NCI-H2227 (cell line): ENCODE measurements around the gene MFSD2A.
"Not testable (repeated sequence)": the region's sequence is repeated elsewhere in the genome, so short reads cannot be mapped to it uniquely, and the experiment has no call there.

Experiments
- DNase-seq: peaks from one replicate; lab custom pipeline; 2025; ENCODE audit not compliant: unreplicated experiment; lab: John Stamatoyannopoulos, UW

Gene MFSD2A

DNA sequence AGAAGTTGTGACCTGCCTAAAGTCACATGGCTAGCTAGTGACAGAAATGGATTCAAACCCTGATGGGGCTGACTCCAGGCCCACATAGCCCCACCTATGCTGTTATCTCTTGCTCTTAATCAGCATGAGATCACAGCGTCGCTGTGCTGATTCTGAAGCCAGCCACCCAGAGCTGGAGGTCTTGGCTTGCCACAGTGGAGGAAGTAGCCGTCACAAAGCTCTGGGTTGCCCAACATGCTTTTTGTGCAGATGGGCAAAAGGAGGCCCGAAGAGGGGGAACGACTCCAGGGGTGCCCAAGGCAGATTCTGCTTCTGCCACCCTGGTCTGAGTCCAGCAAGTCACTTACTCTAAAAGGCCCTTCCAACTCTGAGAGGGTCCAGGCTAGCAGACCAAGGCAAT is 14.7 kb upstream of the MFSD2A start:
- DNase-seq: no peak

DNA sequence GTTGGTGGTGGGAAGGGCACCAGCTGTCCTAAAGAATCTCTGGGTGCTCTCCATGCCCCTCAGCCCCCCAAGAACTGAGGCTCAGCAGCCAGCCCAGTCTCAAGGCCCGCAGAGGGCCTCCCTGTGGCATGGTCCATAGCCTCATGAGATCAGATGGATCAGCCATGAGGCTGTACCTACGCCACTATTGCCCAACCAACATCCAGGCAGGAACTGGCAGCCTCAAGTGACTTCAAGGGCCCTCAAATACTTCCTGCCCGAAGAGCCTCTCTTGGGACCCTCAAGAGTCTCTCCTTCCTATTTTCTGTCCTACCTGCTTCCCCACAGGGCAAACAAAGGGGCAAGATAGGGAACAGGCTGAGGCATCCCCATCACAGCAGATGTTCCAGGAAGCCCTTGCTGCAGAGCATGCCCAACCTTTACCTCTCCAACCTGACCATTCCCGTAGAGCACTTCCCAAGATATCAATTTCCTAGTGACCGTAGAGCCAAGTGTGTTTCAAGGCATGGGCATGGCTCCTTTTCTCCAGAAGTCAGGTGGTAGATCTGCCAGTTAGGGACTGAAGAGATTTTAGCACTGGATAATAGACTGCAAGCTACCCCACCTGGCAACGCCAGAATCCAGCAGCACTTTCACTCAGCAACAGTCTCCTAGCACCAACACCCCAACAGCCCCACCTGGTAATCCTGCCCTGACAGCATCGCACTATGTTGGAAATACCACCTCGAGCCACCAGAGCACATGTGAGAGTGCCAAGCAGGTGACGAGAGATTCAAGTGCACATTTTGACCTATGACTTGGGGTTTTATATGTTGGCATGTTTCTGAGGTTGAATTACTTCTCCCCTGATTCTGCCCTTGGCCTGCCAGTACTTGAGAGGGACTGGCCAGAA is 13.7 kb upstream of the MFSD2A start:
- DNase-seq: no peak

DNA sequence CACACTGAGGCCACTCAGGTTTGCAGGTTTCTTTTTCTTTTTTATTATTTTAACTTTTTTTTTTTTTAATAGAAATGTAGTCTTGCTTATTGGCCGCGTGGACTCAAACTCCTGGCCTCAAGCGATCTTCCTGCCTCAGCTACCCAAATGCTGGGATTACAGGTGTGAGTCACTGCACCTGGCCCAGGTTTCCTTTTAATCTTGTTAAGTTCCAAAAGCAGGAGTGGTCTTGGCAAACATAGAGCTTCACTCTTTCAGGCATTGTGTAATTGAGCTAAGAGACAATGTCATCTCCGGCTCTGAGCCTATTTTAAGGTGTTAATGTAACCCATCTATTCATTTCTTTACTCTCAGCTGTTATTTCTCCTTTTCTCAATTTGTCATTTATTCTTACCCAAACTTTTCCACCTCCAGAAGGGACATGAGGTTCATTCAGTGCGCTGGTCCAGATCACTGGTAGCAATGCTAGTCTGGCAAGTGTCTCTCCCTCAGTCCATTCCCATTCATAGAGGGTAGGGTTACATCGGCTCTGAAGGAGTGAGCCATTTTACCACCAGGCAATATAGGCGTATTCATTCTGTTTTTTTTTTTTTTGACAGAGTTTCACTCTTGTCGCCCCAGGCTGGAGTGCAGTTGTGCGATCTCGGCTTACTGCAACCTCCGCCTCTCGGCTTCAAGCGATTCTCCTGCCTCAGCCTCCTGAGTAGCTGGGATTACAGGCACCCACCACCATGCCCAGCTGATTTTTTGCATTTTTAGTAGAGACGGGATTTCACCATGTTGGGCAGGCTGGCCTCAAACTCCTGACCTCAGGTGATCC is 11.3 kb upstream of the MFSD2A start:
- no peak for DNase-seq

DNA sequence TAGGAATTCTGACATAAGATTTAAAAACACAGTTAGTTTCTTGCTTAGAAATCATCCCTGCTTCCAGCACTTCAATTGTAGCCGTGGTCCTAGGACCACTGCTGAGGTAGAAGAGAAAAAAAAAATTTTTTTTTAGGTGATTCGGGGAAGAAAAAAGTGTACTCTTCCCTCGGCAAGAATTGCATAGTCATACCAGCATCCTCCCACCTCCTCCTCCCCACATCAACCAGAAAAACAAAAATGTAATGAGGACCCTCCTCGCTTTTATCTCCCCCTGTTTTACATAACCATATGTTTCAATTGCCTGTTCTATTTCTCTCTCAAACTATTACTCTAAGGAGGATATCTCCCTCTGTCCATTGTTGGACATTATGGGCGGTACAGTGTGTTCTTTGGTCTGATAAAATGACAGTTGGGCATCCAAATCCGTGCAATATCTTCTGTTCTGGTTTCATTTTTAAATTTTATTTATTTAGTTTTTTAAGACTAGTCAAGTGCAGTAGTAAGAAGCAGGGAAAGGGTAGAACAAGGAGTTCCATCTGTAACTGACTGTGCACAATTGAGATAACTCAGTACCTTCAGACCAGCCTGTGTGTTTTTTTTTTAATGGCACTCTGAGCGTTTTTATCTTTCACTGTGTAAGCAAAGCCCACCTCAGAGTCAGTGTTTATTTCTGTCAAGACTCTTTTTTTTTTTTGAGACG is 10.4 kb upstream of the MFSD2A start:
- DNase-seq: no peak

DNA sequence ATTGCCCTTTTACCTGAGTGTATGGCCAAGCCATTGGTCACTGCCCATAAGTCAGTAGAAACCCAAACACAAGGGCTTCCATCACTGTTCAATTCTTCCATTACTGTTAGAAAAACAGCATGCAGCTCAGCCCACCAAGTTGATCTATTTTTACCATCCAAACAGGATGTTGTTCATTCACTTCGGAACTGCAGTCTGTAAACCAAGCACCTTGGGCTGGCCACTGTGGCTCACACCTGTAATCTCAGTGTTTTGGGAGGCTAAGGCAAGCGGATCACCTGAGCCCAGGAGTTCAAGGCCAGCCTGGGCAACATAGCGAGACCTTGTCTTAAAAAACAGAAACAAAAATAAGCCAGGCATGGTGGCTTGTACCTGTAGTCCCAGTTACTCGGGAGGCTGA is 8.7 kb upstream of the MFSD2A start:
- DNase-seq: no peak

DNA sequence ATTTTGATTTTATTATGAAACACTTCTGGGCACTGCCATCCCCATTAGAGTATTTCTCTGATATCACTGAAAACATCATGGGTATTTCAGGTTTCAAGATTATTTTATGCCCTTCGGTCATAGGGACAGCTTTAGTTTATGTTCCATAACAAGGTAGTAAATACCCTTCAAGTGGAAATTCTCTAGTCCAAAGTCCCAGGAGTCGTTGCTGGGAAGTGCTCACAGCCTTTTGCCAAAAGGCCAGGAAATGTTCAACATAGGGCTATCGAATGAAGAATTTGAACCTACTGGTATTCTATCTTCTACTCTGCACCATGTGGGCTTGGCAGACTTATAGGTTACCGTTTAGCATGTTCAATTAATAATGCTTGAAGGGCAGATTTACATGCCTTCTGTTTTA is 7.7 kb upstream of the MFSD2A start:
- DNase-seq: no peak

DNA sequence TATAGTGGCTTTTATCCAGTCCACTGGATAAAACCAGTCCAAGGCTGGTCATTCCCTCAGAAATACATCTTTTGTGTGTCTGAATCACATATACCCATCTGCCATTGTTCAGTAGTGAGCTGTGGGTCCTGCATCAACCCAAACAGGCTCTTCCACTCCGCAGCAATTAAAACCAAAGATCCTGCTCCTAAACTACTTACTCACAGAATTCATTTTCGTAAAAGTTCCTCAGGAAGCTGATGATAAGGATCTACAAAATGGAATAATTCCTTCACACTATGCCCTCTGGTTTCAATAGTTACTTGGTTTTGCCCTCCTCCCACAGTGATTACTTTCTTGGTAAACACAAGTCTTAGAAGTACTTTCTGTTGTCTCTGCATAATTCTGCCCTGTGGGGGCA is 5.1 kb upstream of the MFSD2A start:
- DNase-seq: no peak

DNA sequence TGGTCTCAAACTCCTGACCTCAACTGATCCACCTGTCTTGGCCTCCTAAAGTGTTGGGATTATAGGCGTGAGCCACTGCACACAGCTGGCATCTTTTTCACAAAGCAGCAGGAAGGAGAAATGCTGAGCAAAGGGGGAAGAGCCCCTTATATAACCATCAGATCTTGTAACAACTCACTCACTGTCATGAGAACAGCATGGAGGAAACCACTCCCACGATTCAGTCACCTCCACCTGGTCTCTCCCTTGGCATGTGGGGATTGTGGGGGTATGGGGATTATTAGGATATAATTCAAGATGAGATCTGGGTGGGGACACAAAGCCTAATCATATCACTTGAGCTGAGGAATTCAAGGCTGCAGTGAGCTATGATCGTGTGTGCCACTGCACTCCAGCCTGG is 3.0 kb upstream of the MFSD2A start:
- DNase-seq: no peak

DNA sequence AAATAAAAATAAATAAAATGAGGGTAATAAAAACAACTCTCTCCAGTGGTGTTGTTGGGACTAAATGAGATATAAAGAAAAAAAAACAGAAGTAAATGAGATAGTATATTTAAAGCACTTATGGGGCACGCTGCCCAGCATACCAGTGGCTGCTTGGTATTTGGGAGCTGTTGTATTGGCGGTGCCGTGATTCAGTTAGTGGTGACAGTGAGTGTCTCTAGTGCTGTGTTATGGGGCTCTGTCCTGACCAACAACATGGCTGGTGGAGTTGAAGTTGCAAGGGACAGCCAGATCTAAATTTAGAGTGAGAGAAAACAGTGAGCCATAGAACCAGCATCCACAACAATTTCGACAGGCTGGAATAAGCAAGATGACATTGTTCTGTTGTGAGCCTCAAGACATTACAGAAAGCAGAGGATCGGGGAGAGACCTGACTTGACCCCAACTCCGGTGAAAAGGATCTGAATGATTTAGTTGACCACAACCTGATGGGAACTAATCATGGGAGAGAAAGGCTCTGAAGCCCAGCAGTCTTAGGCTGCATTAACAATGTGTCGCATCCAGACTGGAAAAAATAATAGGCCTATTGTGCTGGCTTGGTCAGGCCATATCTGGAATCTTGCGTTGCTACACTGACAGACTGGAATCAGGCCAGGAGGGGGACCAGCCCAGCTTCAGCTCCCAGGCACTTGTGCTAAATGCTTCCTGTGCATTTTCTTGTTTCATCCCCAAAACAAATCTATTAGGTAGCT is 2.4 kb upstream of the MFSD2A start:
- peak; percentile 58 for DNase-seq

DNA sequence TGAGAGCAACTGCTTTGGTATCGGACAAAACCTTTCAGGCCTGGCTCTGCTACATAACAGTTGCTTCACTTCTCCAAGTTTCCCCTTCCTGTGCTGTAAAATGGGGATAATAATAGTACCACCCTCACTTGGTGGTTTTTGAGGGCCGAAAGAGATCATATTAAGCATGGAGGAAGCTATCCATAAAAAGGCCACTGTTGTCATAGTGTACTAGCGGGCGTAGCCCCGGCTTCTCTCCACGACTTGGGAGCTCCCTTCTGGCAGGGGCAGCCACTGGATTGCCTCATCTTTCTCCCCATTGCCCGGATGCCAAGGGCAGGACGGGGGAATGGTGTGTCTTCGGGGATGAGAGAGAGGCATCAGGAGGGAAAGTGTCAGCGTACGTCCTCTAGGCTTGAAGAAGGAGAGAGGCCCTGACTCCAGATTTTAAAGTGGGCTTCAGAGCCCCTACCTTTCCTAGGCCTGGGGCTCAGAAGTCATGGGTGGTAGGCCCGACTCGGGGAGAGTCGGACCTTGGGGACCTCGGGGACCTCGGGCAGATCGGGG is 548 bp upstream of the MFSD2A start:
- no peak for DNase-seq

DNA sequence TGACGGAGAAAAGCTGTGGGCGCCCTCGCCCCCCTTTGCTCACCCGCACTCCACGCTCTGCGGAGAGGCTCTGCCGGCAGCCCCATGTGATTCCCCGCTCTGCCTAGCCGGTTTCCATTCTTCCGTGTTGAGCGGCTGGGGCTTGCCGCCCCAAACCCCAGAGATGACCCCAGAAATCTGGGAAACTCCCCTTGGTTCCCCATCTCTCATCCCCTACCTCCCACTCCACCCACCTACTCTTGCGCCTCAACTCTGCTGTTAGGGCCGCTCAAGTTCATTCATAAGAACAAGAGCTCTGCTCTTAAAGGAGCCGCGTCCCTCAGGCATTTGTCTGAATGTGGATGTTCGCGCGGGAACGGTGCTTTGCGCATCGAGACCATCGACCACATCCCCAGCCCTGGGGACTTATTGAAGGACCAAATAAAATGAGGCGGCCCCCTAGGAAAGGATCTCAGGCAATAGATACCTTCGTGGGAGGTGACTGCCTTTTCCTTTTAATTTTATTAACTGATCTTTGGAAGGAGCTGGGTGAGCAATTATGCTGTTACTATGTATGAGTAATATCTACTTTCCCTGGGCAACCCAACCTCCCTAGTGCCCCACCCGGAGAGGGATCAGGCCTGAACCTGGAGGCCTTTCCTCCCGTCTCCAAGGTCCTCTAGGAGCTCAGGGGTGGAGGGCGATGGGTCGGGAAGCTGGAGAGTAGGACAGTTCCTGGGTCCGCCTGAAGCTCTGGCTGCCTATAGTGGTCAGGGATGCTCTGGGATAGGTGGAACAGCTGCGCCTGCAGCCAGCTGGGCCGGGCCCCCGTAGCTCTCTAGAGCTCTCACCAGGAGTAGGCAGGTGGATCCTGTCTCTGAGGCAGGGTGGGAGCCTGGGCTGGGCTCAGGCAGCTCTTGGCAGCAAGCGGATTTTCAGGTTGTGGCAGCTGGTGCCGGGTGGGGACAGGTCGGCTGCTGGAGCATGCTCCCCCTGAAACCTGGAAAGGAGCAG is 898 bp downstream of the MFSD2A start:
- DNase-seq: peak; percentile 62

DNA sequence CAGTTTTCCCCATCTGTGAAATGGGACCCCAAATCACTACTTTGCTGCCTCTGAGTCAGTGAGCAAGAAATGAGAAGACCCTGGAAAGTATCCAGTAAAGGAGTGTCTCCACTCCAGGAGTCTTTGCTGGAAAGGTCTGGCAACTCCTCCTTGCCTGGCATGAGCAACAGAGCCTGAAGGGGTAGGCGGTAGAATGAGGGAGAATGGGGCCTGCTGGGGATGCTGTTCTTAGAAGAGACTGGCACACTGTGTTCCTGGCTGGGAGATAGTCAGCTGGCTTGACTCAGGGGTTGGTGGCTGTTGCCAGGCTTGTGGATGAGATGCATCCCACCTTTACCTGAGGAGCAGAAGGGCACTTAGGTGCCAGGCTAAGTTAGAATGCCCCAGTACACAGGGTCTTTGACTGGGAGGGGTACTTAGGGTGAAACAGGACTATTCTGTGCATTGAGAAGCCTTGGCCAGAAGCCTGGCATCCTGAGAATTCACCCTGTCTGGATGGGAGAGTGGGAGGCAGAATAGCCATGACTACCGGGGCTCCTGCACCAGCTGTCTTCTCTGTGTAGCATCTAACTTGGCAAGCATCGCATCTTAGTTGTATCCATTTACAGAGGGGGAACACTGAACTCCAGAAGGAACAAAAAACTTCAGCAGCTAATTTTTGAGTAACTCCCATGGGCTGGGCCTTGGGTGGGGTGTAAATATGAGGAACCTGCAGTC is 2.5 kb downstream of the MFSD2A start:
- DNase-seq: no peak

DNA sequence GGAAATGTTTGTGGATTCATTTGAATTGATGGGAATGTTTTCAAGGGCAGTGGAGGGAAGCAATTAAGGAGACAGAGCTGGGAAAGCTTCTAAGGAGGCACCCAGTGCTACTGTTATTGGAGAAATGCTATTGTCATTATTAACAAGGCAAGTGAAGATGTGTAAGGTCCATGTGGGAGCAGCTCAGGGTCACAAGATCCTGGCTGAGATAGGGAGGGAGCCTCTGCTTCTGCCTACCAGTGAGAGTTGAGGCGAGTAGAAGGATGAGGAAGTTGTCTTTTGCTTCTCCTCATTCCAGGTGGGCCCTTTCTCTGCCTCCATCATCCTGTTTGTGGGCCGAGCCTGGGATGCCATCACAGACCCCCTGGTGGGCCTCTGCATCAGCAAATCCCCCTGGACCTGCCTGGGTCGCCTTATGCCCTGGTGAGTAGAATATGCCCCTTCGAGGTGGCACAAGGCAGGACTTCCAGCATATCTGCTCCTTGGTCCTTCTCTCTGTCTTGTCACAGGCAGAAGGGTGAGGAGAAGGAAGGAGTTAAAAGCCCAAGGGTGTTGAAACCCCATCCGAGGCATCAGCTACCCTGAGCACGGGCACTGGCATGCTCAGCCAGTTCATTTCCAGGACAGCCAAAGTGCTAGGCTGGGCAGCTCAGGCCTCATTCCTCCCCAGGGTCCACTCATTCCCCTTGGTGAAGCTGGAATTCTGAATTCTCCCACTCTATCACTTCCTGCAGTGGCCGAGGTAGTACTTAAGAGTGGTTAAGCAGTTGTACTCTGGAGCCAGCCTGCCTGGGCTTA is 3.7 kb downstream of the MFSD2A start:
- DNase-seq: no peak

DNA sequence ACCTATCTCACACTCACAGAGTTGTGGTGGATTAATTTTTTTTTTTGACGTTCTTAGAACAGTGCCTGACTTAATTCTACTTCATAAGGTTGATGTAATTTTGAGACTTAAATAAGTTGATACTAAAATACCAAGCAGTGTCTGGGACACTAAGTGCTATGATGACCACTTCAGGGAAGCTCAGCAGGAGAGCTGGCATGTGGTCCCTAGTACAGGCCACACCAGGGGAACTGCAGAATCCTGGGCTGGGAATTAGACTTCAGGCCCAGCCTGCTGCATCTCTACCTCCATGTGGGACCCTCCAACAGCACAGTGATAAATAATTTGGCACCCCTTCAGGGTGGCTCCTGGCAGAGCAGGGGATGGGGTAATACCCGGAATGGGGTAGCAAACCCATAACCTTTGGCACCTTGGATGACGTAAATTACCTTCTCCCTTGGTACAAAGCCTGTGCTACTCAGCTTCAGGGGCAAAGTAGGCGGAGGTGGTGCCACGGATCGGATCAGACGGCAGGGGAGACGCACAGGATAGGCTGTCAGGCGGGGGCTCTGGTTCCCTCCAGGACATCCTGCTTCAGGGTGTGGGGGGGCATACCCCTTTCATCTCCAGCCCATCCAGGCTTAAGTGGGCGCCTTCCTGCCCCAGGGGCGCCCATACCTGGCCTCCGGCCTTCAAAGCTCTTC is 4.8 kb downstream of the MFSD2A start:
- DNase-seq: no peak

DNA sequence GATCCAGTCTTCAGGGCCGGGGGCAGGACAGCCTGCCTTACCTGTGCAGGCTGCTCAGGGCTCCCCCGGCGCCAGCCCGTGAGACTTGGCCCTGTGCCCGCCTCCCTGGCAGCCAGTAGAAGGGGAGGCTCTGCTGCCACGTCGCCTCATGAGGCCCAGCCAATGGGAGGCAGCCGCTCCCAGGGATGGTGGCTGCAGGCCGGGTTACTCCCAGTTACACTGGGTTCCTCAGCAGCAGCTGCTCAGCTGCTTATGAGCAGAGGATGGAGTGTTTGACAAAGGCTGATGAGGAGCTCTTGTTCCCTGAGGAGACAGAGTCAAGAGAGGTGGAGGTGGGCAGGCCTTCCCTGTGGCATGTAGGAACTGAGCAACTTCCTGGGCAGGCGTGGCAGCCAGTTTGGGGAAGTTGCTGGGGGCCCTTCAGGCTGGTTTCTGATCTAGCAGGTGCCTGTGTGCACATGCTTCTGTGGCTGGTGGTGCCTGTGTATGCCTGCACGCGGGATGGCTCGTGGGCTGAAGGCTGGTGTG is 5.5 kb downstream of the MFSD2A start:
- DNase-seq: peak; percentile 66

DNA sequence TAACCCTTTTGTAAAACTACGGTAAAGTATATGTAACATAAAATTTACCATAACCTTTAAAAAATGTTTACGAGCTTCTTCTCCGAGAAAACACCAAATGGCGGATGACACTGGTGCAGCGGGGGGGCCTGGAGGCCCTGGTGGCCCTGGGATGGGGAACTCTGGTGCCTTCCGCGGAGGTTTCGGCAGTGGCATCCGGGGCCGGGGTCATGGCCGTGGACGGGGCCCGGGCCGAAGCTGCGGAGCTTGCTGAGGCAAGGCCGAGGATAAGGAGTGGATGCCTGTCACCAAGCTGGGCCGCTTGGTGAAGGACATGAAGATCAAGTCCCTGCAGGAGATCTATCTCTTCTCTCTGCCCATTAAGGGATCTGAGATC is 7.5 kb downstream of the MFSD2A start:
- no peak for DNase-seq

DNA sequence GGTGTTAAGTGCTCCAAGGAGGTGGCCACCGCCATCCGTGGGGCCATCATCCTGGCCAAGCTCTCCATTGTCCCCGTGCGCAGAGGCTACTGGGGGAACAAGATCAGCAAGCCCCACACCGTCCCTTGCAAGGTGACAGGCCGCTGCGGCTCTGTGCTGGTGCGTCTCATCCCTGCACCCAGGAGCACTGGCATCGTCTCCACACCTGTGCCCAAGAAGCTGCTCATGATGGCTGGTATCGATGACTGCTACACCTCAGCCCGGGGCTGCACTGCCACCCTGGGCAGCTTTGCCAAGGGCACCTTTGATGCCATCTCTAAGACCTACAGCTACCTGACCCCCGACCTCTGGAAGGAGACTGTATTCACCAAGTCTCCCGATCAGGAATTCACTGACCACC is 8.0 kb downstream of the MFSD2A start:
- DNase-seq: not testable (repeated sequence)
